ENCODE measurements around the gene TBC1D1.

The TBC1D1 gene

GRCh38 chr4:38137080-38137479, 246.2 kb downstream of the TBC1D1 start:
- Histone ChIP-seq H3K27me3 (ENCODE audit: insufficient read depth, insufficient read length) (no peaks in the 10 kb centered on the region), H3K9me3 (ENCODE audit: insufficient read depth, low read length) (no peaks in the 10 kb centered on the region), H3K36me3 (ENCODE audit: insufficient read depth, insufficient read length, low read length) (peaks cover 48% of the 10 kb centered on the region), H3K9ac (ENCODE audit: insufficient read length, low read depth) (no peak overlapping the region), H3K4me3 (ENCODE audit: insufficient read length, low read depth) (no peak overlapping the region), H3K4me1 (ENCODE audit: insufficient read depth, insufficient read length) (no peaks in the 10 kb centered on the region)
- no peak for DNase-seq (ENCODE audit: low read depth, low spot score)
- TF ChIP-seq YY1 (IDR thresholded peaks at IDR 0.05; ENCODE audit: insufficient read depth, insufficient read length) (no peak), ZNF274 (IDR thresholded peaks at IDR 0.05; ENCODE audit: low read depth, low read length) (no peak), SUZ12 (IDR thresholded peaks at IDR 0.05; ENCODE audit: extremely low read depth, insufficient read depth, insufficient read length) (no peak)

- no peaks in the 10 kb centered on the region for H3K27me3 ChIP-seq (ENCODE audit: insufficient read depth, insufficient read length)
- no peaks in the 10 kb centered on the region for H3K4me1 ChIP-seq (ENCODE audit: insufficient read depth, insufficient read length)
- H3K36me3 ChIP-seq (ENCODE audit: insufficient read depth, insufficient read length, low read length): peaks cover 42% of the 10 kb centered on the region
- H3K9ac ChIP-seq (ENCODE audit: insufficient read length, low read depth): no peak overlapping the region
- no peak for TF ChIP-seq SUZ12 (IDR thresholded peaks at IDR 0.05; ENCODE audit: extremely low read depth, insufficient read depth, insufficient read length)
- TF ChIP-seq YY1 (IDR thresholded peaks at IDR 0.05; ENCODE audit: insufficient read depth, insufficient read length): no peak
- no peak for TF ChIP-seq ZNF274 (IDR thresholded peaks at IDR 0.05; ENCODE audit: low read depth, low read length)
- H3K4me3 ChIP-seq (ENCODE audit: insufficient read length, low read depth): no peak overlapping the region
- no peak for DNase-seq (ENCODE audit: low read depth, low spot score)
- no peaks in the 10 kb centered on the region for H3K9me3 ChIP-seq (ENCODE audit: insufficient read depth, low read length)
These were observed 247.5 kb downstream of the TBC1D1 start for GRCh38 chr4:38138363-38138762.

GRCh38 chr4:38139187-38139586, 248.3 kb downstream of the TBC1D1 start:
- peaks cover 35% of the 10 kb centered on the region for H3K36me3 ChIP-seq (ENCODE audit: insufficient read depth, insufficient read length, low read length)
- no peak for TF ChIP-seq YY1 (IDR thresholded peaks at IDR 0.05; ENCODE audit: insufficient read depth, insufficient read length)
- TF ChIP-seq ZNF274 (IDR thresholded peaks at IDR 0.05; ENCODE audit: low read depth, low read length): no peak
- TF ChIP-seq SUZ12 (IDR thresholded peaks at IDR 0.05; ENCODE audit: extremely low read depth, insufficient read depth, insufficient read length): no peak

GRCh38 chr4:38140643-38141203, 249.8 kb downstream of the TBC1D1 start:
- H3K9ac ChIP-seq (ENCODE audit: insufficient read length, low read depth): no peak overlapping the region
- H3K4me1 ChIP-seq (ENCODE audit: insufficient read depth, insufficient read length): no peaks in the 10 kb centered on the region
- TF ChIP-seq SUZ12 (IDR thresholded peaks at IDR 0.05; ENCODE audit: extremely low read depth, insufficient read depth, insufficient read length) (no peak), YY1 (IDR thresholded peaks at IDR 0.05; ENCODE audit: insufficient read depth, insufficient read length) (no peak), ZNF274 (IDR thresholded peaks at IDR 0.05; ENCODE audit: low read depth, low read length) (no peak)
- no peak overlapping the region for H3K4me3 ChIP-seq (ENCODE audit: insufficient read length, low read depth)
- no peak for DNase-seq (ENCODE audit: low read depth, low spot score)
- no peaks in the 10 kb centered on the region for H3K27me3 ChIP-seq (ENCODE audit: insufficient read depth, insufficient read length)
- peaks cover 24% of the 10 kb centered on the region for H3K36me3 ChIP-seq (ENCODE audit: insufficient read depth, insufficient read length, low read length)
- H3K9me3 ChIP-seq (ENCODE audit: insufficient read depth, low read length): no peaks in the 10 kb centered on the region

More at GRCh38 chr4:38139187-38139586, 248.3 kb downstream of the TBC1D1 start:
- no peak for DNase-seq (ENCODE audit: low read depth, low spot score)
- no peaks in the 10 kb centered on the region for H3K9me3 ChIP-seq (ENCODE audit: insufficient read depth, low read length)
- no peak overlapping the region for H3K4me3 ChIP-seq (ENCODE audit: insufficient read length, low read depth)
- no peaks in the 10 kb centered on the region for H3K27me3 ChIP-seq (ENCODE audit: insufficient read depth, insufficient read length)
- H3K4me1 ChIP-seq (ENCODE audit: insufficient read depth, insufficient read length): no peaks in the 10 kb centered on the region
- no peak overlapping the region for H3K9ac ChIP-seq (ENCODE audit: insufficient read length, low read depth)

GRCh38 chr4:38141808-38142500, 251.1 kb downstream of the TBC1D1 start:
- Histone ChIP-seq H3K9me3 (ENCODE audit: insufficient read depth, low read length) (no peaks in the 10 kb centered on the region), H3K9ac (ENCODE audit: insufficient read length, low read depth) (no peak overlapping the region), H3K36me3 (ENCODE audit: insufficient read depth, insufficient read length, low read length) (peaks cover 21% of the 10 kb centered on the region), H3K27me3 (ENCODE audit: insufficient read depth, insufficient read length) (no peaks in the 10 kb centered on the region), H3K4me3 (ENCODE audit: insufficient read length, low read depth) (no peak overlapping the region), H3K4me1 (ENCODE audit: insufficient read depth, insufficient read length) (no peaks in the 10 kb centered on the region)
- DNase-seq (ENCODE audit: low read depth, low spot score): no peak
- TF ChIP-seq YY1 (IDR thresholded peaks at IDR 0.05; ENCODE audit: insufficient read depth, insufficient read length): no peak
- TF ChIP-seq SUZ12 (IDR thresholded peaks at IDR 0.05; ENCODE audit: extremely low read depth, insufficient read depth, insufficient read length): no peak
- no peak for TF ChIP-seq ZNF274 (IDR thresholded peaks at IDR 0.05; ENCODE audit: low read depth, low read length)

- no peak for TF ChIP-seq YY1 (IDR thresholded peaks at IDR 0.05; ENCODE audit: insufficient read depth, insufficient read length)
- TF ChIP-seq SUZ12 (IDR thresholded peaks at IDR 0.05; ENCODE audit: extremely low read depth, insufficient read depth, insufficient read length): no peak
- TF ChIP-seq ZNF274 (IDR thresholded peaks at IDR 0.05; ENCODE audit: low read depth, low read length): no peak
- Histone ChIP-seq H3K27me3 (ENCODE audit: insufficient read depth, insufficient read length) (no peaks in the 10 kb centered on the region), H3K4me3 (ENCODE audit: insufficient read length, low read depth) (no peak overlapping the region), H3K4me1 (ENCODE audit: insufficient read depth, insufficient read length) (no peaks in the 10 kb centered on the region), H3K36me3 (ENCODE audit: insufficient read depth, insufficient read length, low read length) (peaks cover 12% of the 10 kb centered on the region), H3K9ac (ENCODE audit: insufficient read length, low read depth) (no peak overlapping the region), H3K9me3 (ENCODE audit: insufficient read depth, low read length) (no peaks in the 10 kb centered on the region)
- DNase-seq (ENCODE audit: low read depth, low spot score): no peak
These were observed 253.1 kb downstream of the TBC1D1 start for GRCh38 chr4:38144031-38144430.

GRCh38 chr4:38145033-38145678, 254.3 kb downstream of the TBC1D1 start:
- Histone ChIP-seq H3K9ac (ENCODE audit: insufficient read length, low read depth) (no peak overlapping the region), H3K4me3 (ENCODE audit: insufficient read length, low read depth) (no peak overlapping the region), H3K27me3 (ENCODE audit: insufficient read depth, insufficient read length) (no peaks in the 10 kb centered on the region), H3K36me3 (ENCODE audit: insufficient read depth, insufficient read length, low read length) (peaks cover 2% of the 10 kb centered on the region), H3K9me3 (ENCODE audit: insufficient read depth, low read length) (no peaks in the 10 kb centered on the region), H3K4me1 (ENCODE audit: insufficient read depth, insufficient read length) (no peaks in the 10 kb centered on the region)
- no peak for TF ChIP-seq SUZ12 (IDR thresholded peaks at IDR 0.05; ENCODE audit: extremely low read depth, insufficient read depth, insufficient read length)
- no peak for TF ChIP-seq YY1 (IDR thresholded peaks at IDR 0.05; ENCODE audit: insufficient read depth, insufficient read length)
- TF ChIP-seq ZNF274 (IDR thresholded peaks at IDR 0.05; ENCODE audit: low read depth, low read length): no peak
- no peak for DNase-seq (ENCODE audit: low read depth, low spot score)
